Endothelial cell of umbilical vein (primary cell): ENCODE data around the gene KIF24. TPM values are rescaled to one million over a fixed set of nuclear protein-coding genes. Genes with fewer than 3 reads are reported as not detected.

ENCODE experiments used
- BruUV-seq: library from RNA; stranded (reverse); fragments of 400-500 nt; replicated peaks from 2 replicates; lab custom pipeline; 2021; lab: Mats Ljungman, UMichigan
- CTCF ChIA-PET: fragments of 300-600, 350-600 bp; sonication (Branson Sonifier 250); formaldehyde crosslinking; loops from one replicate; lab custom pipeline; 2021; ENCODE audit warnings: antibody characterized with exemption, inconsistent platforms; lab: Charles Lee
- POLR2A ChIA-PET: fragments of 300-600, 350-600 bp; sonication (Branson Sonifier 250); formaldehyde crosslinking; loops from one replicate; lab custom pipeline; 2021; ENCODE audit warnings: antibody characterized with exemption, inconsistent platforms; lab: Charles Lee
- DNase-seq: peaks from one replicate; pipeline ENCODE4 v3.0.0-alpha.2; 2011; ENCODE audit warnings: low read depth, low spot score
- FAIRE-seq: peaks from 2 replicates; lab custom pipeline; 2011; peaks lifted over from hg19 to GRCh38; lab: Jason Lieb, UNC
- H2AFZ ChIP-seq: 2 replicates; pipeline ENCODE4 v1.6.0; 2012; ENCODE audit warnings: low read depth, low read length, control low read depth, inconsistent platforms
- H3K27ac ChIP-seq: 2 replicates; pipeline ENCODE4 v1.5.1; 2011; ENCODE audit warnings: low read depth, mild to moderate bottlenecking, control low read depth, low read length, moderate library complexity; ENCODE audit not compliant: insufficient read depth
- H3K27me3 ChIP-seq, 2 experiments: 2 replicates each; pipeline versions ENCODE4 v1.6.0 to v1.6.1; 2011; ENCODE audit warnings: low read length in 2 of 2, mixed read lengths in 1 of 2; ENCODE audit not compliant: control insufficient read depth in 2 of 2, insufficient read depth in 2 of 2
- H3K36me3 ChIP-seq, 2 experiments: 2 replicates in 1 of 2; 3 replicates in 1 of 2; pipeline ENCODE4 v1.5.1; 2011; ENCODE audit warnings: low read length in 2 of 2, mild to moderate bottlenecking in 1 of 2, moderate library complexity in 1 of 2; ENCODE audit not compliant: control insufficient read depth in 2 of 2, insufficient read depth in 2 of 2; ENCODE audit errors: extremely low read depth in 1 of 2
- H3K4me1 ChIP-seq: 3 replicates; pipeline ENCODE4 v1.5.1; 2011; ENCODE audit warnings: mild to moderate bottlenecking, low read length; ENCODE audit not compliant: control insufficient read depth, insufficient read depth; ENCODE audit errors: extremely low read depth
- H3K4me2 ChIP-seq: 2 replicates; pipeline ENCODE4 v1.6.1; 2011; ENCODE audit warnings: low read length, control low read depth, mixed read lengths; ENCODE audit not compliant: insufficient read depth
- H3K4me3 ChIP-seq, 3 experiments: fragments of 200-600 bp in 1 of 3; sonication (generic), shearing (Covaris generic) in 1 of 3; replicated peaks in 1 of 3; 2 replicates each; pipeline ENCODE4 v1.5.1; 2011 to 2016; ENCODE audit warnings: control low read depth in 3 of 3, low read length in 3 of 3, mild to moderate bottlenecking in 2 of 3, inconsistent platforms in 1 of 3, low read depth in 1 of 3, moderate library complexity in 1 of 3; ENCODE audit not compliant: insufficient read depth in 1 of 3
- H3K79me2 ChIP-seq: 2 replicates; pipeline ENCODE4 v1.6.0; 2012; ENCODE audit warnings: low read length, inconsistent platforms; ENCODE audit not compliant: control insufficient read depth, insufficient read depth
- H3K9ac ChIP-seq: replicated peaks from 2 replicates; pipeline ENCODE3; 2011; ENCODE audit warnings: low read length, control low read depth; ENCODE audit not compliant: insufficient read depth; ENCODE audit errors: extremely low read depth
- H3K9me1 ChIP-seq: replicated peaks from 3 replicates; pipeline ENCODE4 v1.6.0; 2011; ENCODE audit warnings: mild to moderate bottlenecking, low read length; ENCODE audit not compliant: control insufficient read depth, insufficient read depth; ENCODE audit errors: extremely low read depth
- H3K9me3 ChIP-seq: replicated peaks from 2 replicates; pipeline ENCODE4 v1.5.1; 2012; ENCODE audit warnings: low read length, inconsistent platforms; ENCODE audit not compliant: control insufficient read depth, insufficient read depth
- H4K20me1 ChIP-seq: replicated peaks from 2 replicates; pipeline ENCODE3; 2011; ENCODE audit warnings: mild to moderate bottlenecking, low read length; ENCODE audit not compliant: control insufficient read depth, insufficient read depth; ENCODE audit errors: extremely low read depth
- EZH2 ChIP-seq: IDR thresholded peaks from 2 replicates; pipeline ENCODE4 v1.6.1; 2012; ENCODE audit warnings: borderline replicate concordance, low read depth, mild to moderate bottlenecking, moderate library complexity, low read length, inconsistent platforms; ENCODE audit not compliant: severe bottlenecking
- FOS ChIP-seq: IDR thresholded peaks from 2 replicates; pipeline ENCODE4 v1.6.1; 2011; ENCODE audit warnings: mild to moderate bottlenecking, low read length, moderate library complexity, borderline replicate concordance; ENCODE audit not compliant: insufficient read depth
- GATA2 ChIP-seq: IDR thresholded peaks from 2 replicates; pipeline ENCODE4 v1.7.0; 2011; ENCODE audit warnings: low read depth, mild to moderate bottlenecking, moderate library complexity, mixed read lengths, low read length; ENCODE audit not compliant: insufficient read length, insufficient read depth
- JUN ChIP-seq: IDR thresholded peaks from 2 replicates; pipeline ENCODE4 v1.6.1; 2011; ENCODE audit warnings: borderline replicate concordance, low read depth; ENCODE audit not compliant: insufficient read length, insufficient read depth
- MAX ChIP-seq: IDR thresholded peaks from 2 replicates; pipeline ENCODE4 v1.6.1; 2011; ENCODE audit not compliant: insufficient read depth, insufficient read length
- MYC ChIP-seq: IDR thresholded peaks from one replicate; pipeline ENCODE4 v1.6.1; 2011; ENCODE audit warnings: mild to moderate bottlenecking, low read depth, low read length
- POLR2A ChIP-seq: IDR thresholded peaks from 2 replicates; pipeline ENCODE4 v1.6.1; 2012; ENCODE audit warnings: low read depth, mild to moderate bottlenecking, control low read depth, low read length
- POLR2AphosphoS5 ChIP-seq: IDR thresholded peaks from 2 replicates; pipeline ENCODE4 v1.6.1; 2012; ENCODE audit warnings: low read depth, mild to moderate bottlenecking, control low read depth, low read length, moderate library complexity; ENCODE audit not compliant: insufficient read depth
- dilution Hi-C: fragments of 300-500 bp; cut with MboI; formaldehyde crosslinking; loops from one replicate; pipeline ENCODE4 v1.15.0; 2019; ENCODE audit warnings: low sequenced_read_pairs; ENCODE audit not compliant: extremely low pct_ligation_motif_present
- intact Hi-C: fragments of 100-400 bp; cut with micrococcal nuclease; formaldehyde crosslinking; loops from one replicate; pipeline ENCODE4 v1.10.0; 2022
- polyA plus RNA-seq, 4 experiments: library from polyadenylated mRNA; depleted of rRNA in 3 of 4; stranded (reverse) in 3 of 4; unstranded in 1 of 4; fragments of >200 nt; gene quantifications; 2 replicates each; pipeline versions ENCODE4 v1.2.1 to v1.2.3, GENCODE V29; 2011 to 2012; ENCODE audit warnings: missing spikeins in 1 of 4
- total RNA-seq: library from RNA; stranded (reverse); gene quantifications from 2 replicates; pipeline ENCODE4 v1.2.3, GENCODE V29; 2021
- TF ChIP-seq, protein P1 (sequence below), 2 donors: IDR thresholded peaks; 1 replicate in 1 of 2; 2 replicates in 1 of 2; pipeline ENCODE4 v1.5.1; 2011; ENCODE audit warnings: low read length in 2 of 2, mild to moderate bottlenecking in 2 of 2, moderate library complexity in 2 of 2, control low read depth in 1 of 2, inconsistent platforms in 1 of 2, low read depth in 1 of 2; ENCODE audit not compliant: insufficient read depth in 1 of 2; ENCODE audit errors: extremely low read depth in 1 of 2

Gene KIF24
- total and polyA plus RNA-seq, 2 donors (not counting 3 experiments of a cell fraction or from before 2014, with no cell fraction given): 2.1 to 4.8 TPM

- dilution Hi-C loops: no loop called here
- ChIA-PET CTCF (interaction anchor here (0.6 to 2.0 kb wide), 7 partner anchors 8 to 202 kb away, joined by 3 to 5 read pairs (median 3); no protein-coding TSS in a partner anchor), POLR2A (interaction anchor here (0.7 kb wide), 2 partner anchors 84 to 1128 kb away, joined by 3 to 4 read pairs; no protein-coding TSS in a partner anchor)
- TF ChIP-seq EZH2 (no peak), GATA2 (no peak), MYC (no peak), POLR2A (no peak), JUN (no peak), POLR2AphosphoS5 (no peak), MAX (no peak), FOS (no peak)
- TF ChIP-seq, protein P1, sequence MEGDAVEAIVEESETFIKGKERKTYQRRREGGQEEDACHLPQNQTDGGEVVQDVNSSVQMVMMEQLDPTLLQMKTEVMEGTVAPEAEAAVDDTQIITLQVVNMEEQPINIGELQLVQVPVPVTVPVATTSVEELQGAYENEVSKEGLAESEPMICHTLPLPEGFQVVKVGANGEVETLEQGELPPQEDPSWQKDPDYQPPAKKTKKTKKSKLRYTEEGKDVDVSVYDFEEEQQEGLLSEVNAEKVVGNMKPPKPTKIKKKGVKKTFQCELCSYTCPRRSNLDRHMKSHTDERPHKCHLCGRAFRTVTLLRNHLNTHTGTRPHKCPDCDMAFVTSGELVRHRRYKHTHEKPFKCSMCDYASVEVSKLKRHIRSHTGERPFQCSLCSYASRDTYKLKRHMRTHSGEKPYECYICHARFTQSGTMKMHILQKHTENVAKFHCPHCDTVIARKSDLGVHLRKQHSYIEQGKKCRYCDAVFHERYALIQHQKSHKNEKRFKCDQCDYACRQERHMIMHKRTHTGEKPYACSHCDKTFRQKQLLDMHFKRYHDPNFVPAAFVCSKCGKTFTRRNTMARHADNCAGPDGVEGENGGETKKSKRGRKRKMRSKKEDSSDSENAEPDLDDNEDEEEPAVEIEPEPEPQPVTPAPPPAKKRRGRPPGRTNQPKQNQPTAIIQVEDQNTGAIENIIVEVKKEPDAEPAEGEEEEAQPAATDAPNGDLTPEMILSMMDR (IDR thresholded peaks at IDR 0.05; ENCODE audit: extremely low read depth in 1 of 2, insufficient read depth in 1 of 2, low read depth in 1 of 2, low read length in 2 of 2): no peak
- Histone ChIP-seq H3K4me3 (no peak overlapping the region), H4K20me1 (no peaks in the 10 kb centered on the region), H3K9me1 (no peaks in the 10 kb centered on the region), H3K9me3 (no peaks in the 10 kb centered on the region), H3K4me1 (no peaks in the 10 kb centered on the region), H3K9ac (no peak overlapping the region), H3K36me3 (peaks cover 0 to 7% of the 10 kb centered on the region in 2 experiments), H3K27me3 (no peaks in the 10 kb centered on the region), H3K4me2 (no peak overlapping the region), H3K79me2 (no peaks in the 10 kb centered on the region), H2AFZ (no peak overlapping the region), H3K27ac (no peak overlapping the region)
- DNase-seq (no peak), FAIRE-seq (no peak)
- no TSS peak for BruUV-seq
- intact Hi-C loops: loop anchor here (5.0 kb wide), 1 partner anchor 480 kb away; no protein-coding TSS in a partner anchor
Observed at GRCh38 chr9:34346873-34347799, 18.1 kb upstream of the KIF24 start.
